Activated T-helper 17 cell treated with anti-CD3 and anti-CD28 coated beads, Interleukin-2, amount 50 U/mL, for 72 hours (primary cell): ENCODE data around the gene SGK2. TPM values are rescaled to one million over a fixed set of nuclear protein-coding genes. Genes with fewer than 3 reads are reported as not detected.

Experiments used
- ATAC-seq: fragments of 150-1000 bp; cut with Tn5 transposase; replicated peaks from 2 replicates; pipeline ENCODE4 v1.10.0; 2021; ENCODE audit warnings: mild to moderate bottlenecking, moderate library complexity
- H3K27ac Mint-ChIP-seq: one replicate; pipeline ENCODE4 v1.8.0; 2022; ENCODE audit warnings: mixed read lengths
- H3K27me3 Mint-ChIP-seq: one replicate; pipeline ENCODE4 v1.8.0; 2022; ENCODE audit warnings: mixed read lengths
- H3K36me3 Mint-ChIP-seq: one replicate; pipeline ENCODE4 v1.8.0; 2022; ENCODE audit warnings: low read depth, mild to moderate bottlenecking, mixed read lengths
- H3K4me1 Mint-ChIP-seq: one replicate; pipeline ENCODE4 v1.8.0; 2022; ENCODE audit warnings: mixed read lengths
- H3K4me3 Mint-ChIP-seq: one replicate; pipeline ENCODE4 v1.8.0; 2022; ENCODE audit warnings: mild to moderate bottlenecking, mixed read lengths
- H3K9me3 Mint-ChIP-seq: one replicate; pipeline ENCODE4 v1.8.0; 2022; ENCODE audit warnings: mixed read lengths
- total RNA-seq, 2 donors: library from RNA; stranded (reverse); gene quantifications; one replicate each; pipeline ENCODE4 v1.2.3, GENCODE V29; 2022

SGK2 gene
- total RNA-seq, 2 donors from 2014 or later: 0.22 to 2.9 TPM

- no peaks in the 10 kb centered on the region for H3K27me3 Mint-ChIP-seq
- ATAC-seq: no peak
- no peaks in the 10 kb centered on the region for H3K4me1 Mint-ChIP-seq
- peaks cover 1% of the 10 kb centered on the region for H3K36me3 Mint-ChIP-seq
- no peak overlapping the region for H3K27ac Mint-ChIP-seq
- H3K9me3 Mint-ChIP-seq: no peaks in the 10 kb centered on the region
- H3K4me3 Mint-ChIP-seq: no peak overlapping the region
These were observed 16.7 kb upstream of the SGK2 start for GRCh38 chr20:43542161-43542560.

GRCh38 chr20:43542674-43543073 lies 16.2 kb upstream of the SGK2 start:
- no peak for ATAC-seq
- Mint-ChIP-seq H3K36me3 (peaks cover 6% of the 10 kb centered on the region), H3K9me3 (no peaks in the 10 kb centered on the region), H3K4me1 (no peaks in the 10 kb centered on the region), H3K27me3 (peaks cover 4% of the 10 kb centered on the region), H3K27ac (no peak overlapping the region), H3K4me3 (no peak overlapping the region)

GRCh38 chr20:43543138-43543537 lies 15.7 kb upstream of the SGK2 start:
- Mint-ChIP-seq H3K9me3 (no peaks in the 10 kb centered on the region), H3K4me3 (no peak overlapping the region), H3K27me3 (peaks cover 7% of the 10 kb centered on the region), H3K4me1 (no peaks in the 10 kb centered on the region), H3K36me3 (peaks cover 11% of the 10 kb centered on the region), H3K27ac (no peak overlapping the region)
- no peak for ATAC-seq

GRCh38 chr20:43544501-43544900 lies 14.3 kb upstream of the SGK2 start:
- no peak overlapping the region for H3K27ac Mint-ChIP-seq
- ATAC-seq: no peak
- H3K36me3 Mint-ChIP-seq: peaks cover 12% of the 10 kb centered on the region
- H3K27me3 Mint-ChIP-seq: peaks cover 7% of the 10 kb centered on the region
- no peaks in the 10 kb centered on the region for H3K4me1 Mint-ChIP-seq
- H3K9me3 Mint-ChIP-seq: no peaks in the 10 kb centered on the region
- no peak overlapping the region for H3K4me3 Mint-ChIP-seq

GRCh38 chr20:43545837-43546578 lies 12.8 kb upstream of the SGK2 start:
- no peak overlapping the region for H3K4me3 Mint-ChIP-seq
- ATAC-seq: no peak
- no peaks in the 10 kb centered on the region for H3K9me3 Mint-ChIP-seq
- H3K27ac Mint-ChIP-seq: no peak overlapping the region
- H3K4me1 Mint-ChIP-seq: no peaks in the 10 kb centered on the region
- H3K36me3 Mint-ChIP-seq: peaks cover 12% of the 10 kb centered on the region
- H3K27me3 Mint-ChIP-seq: peaks cover 7% of the 10 kb centered on the region

- Mint-ChIP-seq H3K4me3 (no peak overlapping the region), H3K27me3 (peaks cover 7% of the 10 kb centered on the region), H3K27ac (peak overlapping the region; percentile 34), H3K4me1 (no peaks in the 10 kb centered on the region), H3K9me3 (no peaks in the 10 kb centered on the region), H3K36me3 (peaks cover 12% of the 10 kb centered on the region)
- ATAC-seq: no peak
These were observed 10.4 kb upstream of the SGK2 start for GRCh38 chr20:43548273-43548880.

GRCh38 chr20:43549416-43550065 lies 9.3 kb upstream of the SGK2 start:
- H3K4me1 Mint-ChIP-seq: no peaks in the 10 kb centered on the region
- H3K27me3 Mint-ChIP-seq: peaks cover 7% of the 10 kb centered on the region
- no peak overlapping the region for H3K4me3 Mint-ChIP-seq
- no peak for ATAC-seq
- no peaks in the 10 kb centered on the region for H3K9me3 Mint-ChIP-seq
- H3K36me3 Mint-ChIP-seq: peaks cover 12% of the 10 kb centered on the region
- no peak overlapping the region for H3K27ac Mint-ChIP-seq

GRCh38 chr20:43550456-43550855 lies 8.4 kb upstream of the SGK2 start:
- H3K27me3 Mint-ChIP-seq: peaks cover 7% of the 10 kb centered on the region
- peaks cover 12% of the 10 kb centered on the region for H3K36me3 Mint-ChIP-seq
- no peak overlapping the region for H3K27ac Mint-ChIP-seq
- H3K9me3 Mint-ChIP-seq: no peaks in the 10 kb centered on the region
- ATAC-seq: no peak
- no peak overlapping the region for H3K4me3 Mint-ChIP-seq
- no peaks in the 10 kb centered on the region for H3K4me1 Mint-ChIP-seq

GRCh38 chr20:43554369-43554768 lies 4.5 kb upstream of the SGK2 start:
- Mint-ChIP-seq H3K4me1 (no peaks in the 10 kb centered on the region), H3K27me3 (no peaks in the 10 kb centered on the region), H3K4me3 (no peak overlapping the region), H3K36me3 (no peaks in the 10 kb centered on the region), H3K27ac (no peak overlapping the region), H3K9me3 (no peaks in the 10 kb centered on the region)
- no peak for ATAC-seq

GRCh38 chr20:43559147-43559987 lies 540 bp downstream of the SGK2 start:
- peaks cover 4% of the 10 kb centered on the region for H3K4me1 Mint-ChIP-seq
- no peak overlapping the region for H3K4me3 Mint-ChIP-seq
- ATAC-seq: no peak
- H3K27ac Mint-ChIP-seq: no peak overlapping the region
- H3K36me3 Mint-ChIP-seq: no peaks in the 10 kb centered on the region
- no peaks in the 10 kb centered on the region for H3K9me3 Mint-ChIP-seq
- H3K27me3 Mint-ChIP-seq: no peaks in the 10 kb centered on the region

- Mint-ChIP-seq H3K9me3 (no peaks in the 10 kb centered on the region), H3K27ac (no peak overlapping the region), H3K4me1 (peaks cover 4% of the 10 kb centered on the region), H3K4me3 (no peak overlapping the region), H3K36me3 (no peaks in the 10 kb centered on the region), H3K27me3 (no peaks in the 10 kb centered on the region)
- ATAC-seq: peak; percentile 23
These were observed 2.1 kb downstream of the SGK2 start for GRCh38 chr20:43560974-43561373.

GRCh38 chr20:43563429-43563828 lies 4.6 kb downstream of the SGK2 start:
- no peak overlapping the region for H3K4me3 Mint-ChIP-seq
- H3K36me3 Mint-ChIP-seq: no peaks in the 10 kb centered on the region
- H3K9me3 Mint-ChIP-seq: no peaks in the 10 kb centered on the region
- no peaks in the 10 kb centered on the region for H3K27me3 Mint-ChIP-seq
- no peak for ATAC-seq
- peaks cover 4% of the 10 kb centered on the region for H3K4me1 Mint-ChIP-seq
- H3K27ac Mint-ChIP-seq: no peak overlapping the region

GRCh38 chr20:43563991-43564390 lies 5.2 kb downstream of the SGK2 start:
- Mint-ChIP-seq H3K36me3 (no peaks in the 10 kb centered on the region), H3K4me3 (no peak overlapping the region), H3K27me3 (no peaks in the 10 kb centered on the region), H3K9me3 (no peaks in the 10 kb centered on the region), H3K4me1 (peaks cover 4% of the 10 kb centered on the region), H3K27ac (no peak overlapping the region)
- ATAC-seq: no peak

GRCh38 chr20:43564455-43564854 lies 5.6 kb downstream of the SGK2 start:
- ATAC-seq: no peak
- no peaks in the 10 kb centered on the region for H3K36me3 Mint-ChIP-seq
- H3K9me3 Mint-ChIP-seq: no peaks in the 10 kb centered on the region
- H3K4me1 Mint-ChIP-seq: peaks cover 4% of the 10 kb centered on the region
- no peak overlapping the region for H3K27ac Mint-ChIP-seq
- no peaks in the 10 kb centered on the region for H3K27me3 Mint-ChIP-seq
- H3K4me3 Mint-ChIP-seq: no peak overlapping the region
